Calu3 (cell line): ENCODE results near the gene ELFN1. TPM values are rescaled to one million over a fixed set of nuclear protein-coding genes. Genes with fewer than 3 reads are reported as not detected.

Experiments used
- BruUV-seq: library from RNA; stranded (reverse); fragments of 400-500 nt; replicated peaks from 2 replicates; lab custom pipeline; 2021; lab: Mats Ljungman, UMichigan
- CTCF ChIA-PET: fragments of 300-600 bp; sonication (Branson Sonifier 250); formaldehyde crosslinking; loops from one replicate; lab custom pipeline; 2022; ENCODE audit warnings: antibody characterized with exemption; lab: Charles Lee
- DNase-seq: peaks from one replicate; pipeline ENCODE4 v3.0.0; 2022
- H3K27ac Mint-ChIP-seq: one replicate; pipeline ENCODE4 v1.8.0; 2022; ENCODE audit warnings: mixed read lengths; ENCODE audit not compliant: unreplicated experiment
- H3K27me3 Mint-ChIP-seq: one replicate; pipeline ENCODE4 v1.8.0; 2022; ENCODE audit warnings: mixed read lengths; ENCODE audit not compliant: unreplicated experiment
- H3K36me3 Mint-ChIP-seq: one replicate; pipeline ENCODE4 v1.8.0; 2022; ENCODE audit warnings: mild to moderate bottlenecking, moderate library complexity, mixed read lengths; ENCODE audit not compliant: insufficient read depth, unreplicated experiment
- H3K4me1 Mint-ChIP-seq: one replicate; pipeline ENCODE4 v1.8.0; 2022; ENCODE audit warnings: mild to moderate bottlenecking, low read depth, mixed read lengths; ENCODE audit not compliant: unreplicated experiment
- H3K4me3 Mint-ChIP-seq: one replicate; pipeline ENCODE4 v1.8.0; 2022; ENCODE audit warnings: mild to moderate bottlenecking, low read depth, moderate library complexity, mixed read lengths; ENCODE audit not compliant: unreplicated experiment
- H3K9me3 Mint-ChIP-seq: one replicate; pipeline ENCODE4 v1.8.0; 2022; ENCODE audit warnings: low read depth, mixed read lengths; ENCODE audit not compliant: unreplicated experiment
- CTCF ChIP-seq: fragments of 200-600 bp; IDR thresholded peaks from one replicate; pipeline ENCODE4 v1.8.0; 2022; ENCODE audit warnings: antibody characterized with exemption; ENCODE audit not compliant: unreplicated experiment
- intact Hi-C: fragments of 100-400 bp; cut with micrococcal nuclease; formaldehyde crosslinking; loops from one replicate; pipeline ENCODE4 v1.10.0; 2022; ENCODE audit not compliant: unreplicated experiment
- total RNA-seq: library from RNA; stranded (reverse); gene quantifications from 2 replicates; pipeline ENCODE4 v1.2.3, GENCODE V29; 2022

Gene ELFN1
- total RNA-seq, 1 experiment from 2014 or later: not detected

- intact Hi-C loops: no loop called here
- Mint-ChIP-seq H3K4me1 (peaks cover 43% of the 10 kb centered on the region), H3K27ac (no peak overlapping the region), H3K4me3 (no peak overlapping the region), H3K27me3 (peaks cover 73% of the 10 kb centered on the region), H3K36me3 (peaks cover 11% of the 10 kb centered on the region), H3K9me3 (no peaks in the 10 kb centered on the region)
- TF ChIP-seq CTCF: no peak
- no TSS peak for BruUV-seq
- CTCF ChIA-PET: interaction anchor here (0.7 to 0.9 kb wide), 2 partner anchors 10 to 19 kb away, joined by 7 to 13 read pairs; no protein-coding TSS in a partner anchor
- no peak for DNase-seq
Measured at GRCh38 chr7:1748839-1749173, 78.7 kb downstream of the ELFN1 start.

- Mint-ChIP-seq H3K9me3 (no peaks in the 10 kb centered on the region), H3K4me1 (peaks cover 43% of the 10 kb centered on the region), H3K4me3 (no peak overlapping the region), H3K27ac (no peak overlapping the region), H3K36me3 (peaks cover 11% of the 10 kb centered on the region), H3K27me3 (peaks cover 79% of the 10 kb centered on the region)
- CTCF ChIA-PET: interaction anchor here (0.7 to 0.9 kb wide), 2 partner anchors 9 to 20 kb away, joined by 7 to 13 read pairs; no protein-coding TSS in a partner anchor
- DNase-seq: no peak
- intact Hi-C loops: no loop called here
- no peak for TF ChIP-seq CTCF
- BruUV-seq: no TSS peak
Measured at GRCh38 chr7:1749351-1749863, 79.3 kb downstream of the ELFN1 start.

- CTCF ChIA-PET: interaction anchor here (0.6 kb wide), 1 partner anchor 83 kb away, joined by 5 read pairs; no protein-coding TSS in a partner anchor
- no peak for DNase-seq
- BruUV-seq: no TSS peak
- H3K27me3 Mint-ChIP-seq: peaks cover 84% of the 10 kb centered on the region
- intact Hi-C loops: loop anchor here (5.0 kb wide), 1 partner anchor 173 kb away; no protein-coding TSS in a partner anchor
- H3K36me3 Mint-ChIP-seq: peaks cover 11% of the 10 kb centered on the region
- TF ChIP-seq CTCF: no peak
- H3K9me3 Mint-ChIP-seq: no peaks in the 10 kb centered on the region
- H3K27ac Mint-ChIP-seq: no peak overlapping the region
- no peak overlapping the region for H3K4me3 Mint-ChIP-seq
- H3K4me1 Mint-ChIP-seq: peaks cover 43% of the 10 kb centered on the region
Measured at GRCh38 chr7:1749864-1750466, 79.9 kb downstream of the ELFN1 start.

- H3K36me3 Mint-ChIP-seq: peaks cover 11% of the 10 kb centered on the region
- H3K4me3 Mint-ChIP-seq: no peak overlapping the region
- CTCF ChIA-PET: interaction anchor here (0.5 to 0.6 kb wide), 2 partner anchors 83 to 563 kb away, joined by 5 read pairs; no protein-coding TSS in a partner anchor
- no peak for TF ChIP-seq CTCF
- peaks cover 90% of the 10 kb centered on the region for H3K27me3 Mint-ChIP-seq
- no peak for DNase-seq
- intact Hi-C loops: loop anchor here (5.0 kb wide), 1 partner anchor 173 kb away; no protein-coding TSS in a partner anchor
- no peak overlapping the region for H3K27ac Mint-ChIP-seq
- no peaks in the 10 kb centered on the region for H3K9me3 Mint-ChIP-seq
- H3K4me1 Mint-ChIP-seq: peaks cover 43% of the 10 kb centered on the region
- BruUV-seq: no TSS peak
Measured at GRCh38 chr7:1750541-1751021, 80.5 kb downstream of the ELFN1 start.
